HG03558 (cell line): Measurements from ENCODE around the gene PTPN20.

Experiments used
- ATAC-seq: cut with Tn5 transposase; IDR thresholded peaks from one replicate; pipeline ENCODE4 v1.9.1; 2021; ENCODE audit warnings: moderate number of reproducible peaks; ENCODE audit not compliant: unreplicated experiment; ENCODE audit errors: extremely low read depth

Gene PTPN20

GRCh38 chr10:47044741-47045140, 133.5 kb downstream of the PTPN20 start:
- no peak for ATAC-seq

- no peak for ATAC-seq
Observed at GRCh38 chr10:47045331-47045861, 134.2 kb downstream of the PTPN20 start.

GRCh38 chr10:47046321-47047126, 135.3 kb downstream of the PTPN20 start:
- ATAC-seq = no peak

- ATAC-seq = no peak
Observed at GRCh38 chr10:47047127-47047504, 135.9 kb downstream of the PTPN20 start.

- no peak for ATAC-seq
Observed at GRCh38 chr10:47047577-47048525, 136.6 kb downstream of the PTPN20 start.

- ATAC-seq = no peak
Observed at GRCh38 chr10:47048526-47048905, 137.3 kb downstream of the PTPN20 start.

GRCh38 chr10:47049056-47049851, 138.0 kb downstream of the PTPN20 start:
- no peak for ATAC-seq

GRCh38 chr10:47049906-47050305, 138.7 kb downstream of the PTPN20 start:
- no peak for ATAC-seq

- no peak for ATAC-seq
Observed at GRCh38 chr10:47050618-47051455, 139.6 kb downstream of the PTPN20 start.

GRCh38 chr10:47051741-47052238, 140.6 kb downstream of the PTPN20 start:
- ATAC-seq = no peak
